Stimulated activated CD8-positive, alpha-beta memory T cell treated with anti-CD3 and anti-CD28 coated beads, Interleukin-12 subunit alpha, Interleukin-12 subunit beta, amount 100 ng/mL, for 4 hours (primary cell): Measurements from ENCODE around the gene PCLO.
"Not testable (repeated sequence)": the region's sequence is repeated elsewhere in the genome, so short reads cannot be mapped to it uniquely, and the experiment has no call there.

Experiments used
- DNase-seq: peaks from one replicate; pipeline ENCODE4 v3.0.0-alpha.2; 2020; ENCODE audit warnings: low read depth

Gene PCLO

GRCh38 chr7:82732677-82733076, 430.0 kb downstream of the PCLO start:
- no peak for DNase-seq

GRCh38 chr7:82729172-82730030, 433.3 kb downstream of the PCLO start:
- DNase-seq: no peak

GRCh38 chr7:82726038-82726800, 436.5 kb downstream of the PCLO start:
- DNase-seq: no peak

- DNase-seq: no peak
These were observed 439.3 kb downstream of the PCLO start for GRCh38 chr7:82723411-82723810.

- DNase-seq: no peak
These were observed 439.7 kb downstream of the PCLO start for GRCh38 chr7:82722946-82723345.

- DNase-seq: no peak
These were observed 447.3 kb downstream of the PCLO start for GRCh38 chr7:82715344-82715743.

GRCh38 chr7:82714883-82715282, 447.8 kb downstream of the PCLO start:
- no peak for DNase-seq

- no peak for DNase-seq
These were observed 449.2 kb downstream of the PCLO start for GRCh38 chr7:82713506-82713905.

GRCh38 chr7:82706344-82706743, 456.3 kb downstream of the PCLO start:
- DNase-seq: not testable (repeated sequence)

GRCh38 chr7:82705517-82706260, 457.0 kb downstream of the PCLO start:
- DNase-seq: no peak

GRCh38 chr7:82704121-82704520, 458.6 kb downstream of the PCLO start:
- DNase-seq: no peak
